Kidney (tissue), 14 donors: ENCODE measurements around the gene MAP3K5. TPM values are rescaled to one million over a fixed set of nuclear protein-coding genes. Genes with fewer than 3 reads are reported as not detected.
A peak's percentile ranks its signal among the peaks of the same experiment; 100 is the strongest.
"Not testable (repeated sequence)": the region's sequence is repeated elsewhere in the genome, so short reads cannot be mapped to it uniquely, and the experiment has no call there.

Experiments
- DNase-seq, 5 donors: peaks; one replicate each; pipeline ENCODE4 v3.0.0-alpha.2; 2013 to 2020
- FAIRE-seq: peaks from 2 replicates; lab custom pipeline; 2012; peaks lifted over from hg19 to GRCh38; lab: Jason Lieb, UNC
- H3K27ac ChIP-seq, 2 donors: one replicate each; pipeline ENCODE4 v1.7.0; 2013; ENCODE audit warnings: low read depth in 2 of 2, low read length in 2 of 2, inconsistent platforms in 1 of 2
- H3K27me3 ChIP-seq: one replicate; pipeline ENCODE4 v1.7.1; 2013; ENCODE audit warnings: low read length, inconsistent platforms; ENCODE audit not compliant: control insufficient read depth, insufficient read depth
- H3K36me3 ChIP-seq, 3 donors: one replicate each; pipeline versions ENCODE4 v1.7.0 to v1.7.1; 2013; ENCODE audit warnings: low read length in 3 of 3, control low read depth in 1 of 3, inconsistent platforms in 1 of 3; ENCODE audit not compliant: insufficient read depth in 3 of 3, control insufficient read depth in 2 of 3
- H3K4me1 ChIP-seq, 3 donors: one replicate each; pipeline versions ENCODE4 v1.7.0 to v1.7.1; 2013; ENCODE audit warnings: low read length in 3 of 3, inconsistent platforms in 1 of 3, low read depth in 1 of 3; ENCODE audit not compliant: control insufficient read depth in 2 of 3, insufficient read depth in 2 of 3
- H3K4me3 ChIP-seq, 3 donors: one replicate each; pipeline versions ENCODE4 v1.7.0 to v1.8.1; 2013; ENCODE audit warnings: low read length in 3 of 3, control low read depth in 1 of 3, inconsistent platforms in 1 of 3
- H3K9ac ChIP-seq, 3 donors: one replicate each; pipeline versions ENCODE4 v1.7.0 to v1.7.1; 2013; ENCODE audit warnings: low read length in 3 of 3, control low read depth in 1 of 3, inconsistent platforms in 1 of 3
- H3K9me3 ChIP-seq, 3 donors: one replicate each; pipeline versions ENCODE4 v1.7.0 to v1.7.1; 2013; ENCODE audit warnings: low read length in 3 of 3, control low read depth in 1 of 3, inconsistent platforms in 1 of 3; ENCODE audit not compliant: control insufficient read depth in 2 of 3, insufficient read depth in 1 of 3
- intact Hi-C: fragments of 100-400 bp; cut with DNase I; formaldehyde crosslinking; loops from one replicate; pipeline ENCODE4 v1.11.1; 2022
- polyA plus RNA-seq: library from polyadenylated mRNA; stranded (reverse); fragments of 350-450 nt; fragmentation: Illumina TruSeq; extraction: RNeasy Lipid Tissue Mini Kit (QIAGEN cat#74804); gene quantifications from one replicate; pipeline ENCODE4 v1.2.3, GENCODE V29; 2014; ENCODE audit warnings: low read depth, low replicate concordance; ENCODE audit not compliant: insufficient read depth
- total RNA-seq: library from RNA; stranded (reverse); fragmentation: NEBNext Ultra II Directional; extraction: Animal tissue kit (Norgen Biotek cat#: 25700); gene quantifications from one replicate; pipeline ENCODE4 v1.2.1, GENCODE V29; 2021
- TF ChIP-seq, protein P1 (sequence below): IDR thresholded peaks from 3 replicates; pipeline ENCODE4 v1.5.1; 2012; ENCODE audit warnings: mild to moderate bottlenecking, moderate library complexity, borderline replicate concordance; ENCODE audit not compliant: insufficient read depth; ENCODE audit errors: extremely low read depth
- donor health status: control.
- donor health status: control.
- donor health status: control.
- donor health status: control.
- donor health status: control.
- donor health status: DM: yes; HTN: yes; CAD: no.
- donor health status: Normal renal cell carcinoma (clear cell type).

Gene MAP3K5
- total and polyA plus RNA-seq, 2 donors from 2014 or later = 5.9 to 32.9 TPM

- Histone ChIP-seq H3K36me3 (no peaks in the 10 kb centered on the region), H3K9me3 (no peaks in the 10 kb centered on the region), H3K27ac (no peak overlapping the region), H3K4me3 (no peak overlapping the region), H3K4me1 (peaks cover 0 to 1% (median 0%) of the 10 kb centered on the region in 3 donors), H3K27me3 (no peaks in the 10 kb centered on the region), H3K9ac (no peak overlapping the region)
- no peak for FAIRE-seq
- DNase-seq = no peak
- intact Hi-C loops = no loop called here
- TF ChIP-seq, protein P1, sequence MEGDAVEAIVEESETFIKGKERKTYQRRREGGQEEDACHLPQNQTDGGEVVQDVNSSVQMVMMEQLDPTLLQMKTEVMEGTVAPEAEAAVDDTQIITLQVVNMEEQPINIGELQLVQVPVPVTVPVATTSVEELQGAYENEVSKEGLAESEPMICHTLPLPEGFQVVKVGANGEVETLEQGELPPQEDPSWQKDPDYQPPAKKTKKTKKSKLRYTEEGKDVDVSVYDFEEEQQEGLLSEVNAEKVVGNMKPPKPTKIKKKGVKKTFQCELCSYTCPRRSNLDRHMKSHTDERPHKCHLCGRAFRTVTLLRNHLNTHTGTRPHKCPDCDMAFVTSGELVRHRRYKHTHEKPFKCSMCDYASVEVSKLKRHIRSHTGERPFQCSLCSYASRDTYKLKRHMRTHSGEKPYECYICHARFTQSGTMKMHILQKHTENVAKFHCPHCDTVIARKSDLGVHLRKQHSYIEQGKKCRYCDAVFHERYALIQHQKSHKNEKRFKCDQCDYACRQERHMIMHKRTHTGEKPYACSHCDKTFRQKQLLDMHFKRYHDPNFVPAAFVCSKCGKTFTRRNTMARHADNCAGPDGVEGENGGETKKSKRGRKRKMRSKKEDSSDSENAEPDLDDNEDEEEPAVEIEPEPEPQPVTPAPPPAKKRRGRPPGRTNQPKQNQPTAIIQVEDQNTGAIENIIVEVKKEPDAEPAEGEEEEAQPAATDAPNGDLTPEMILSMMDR = no peak
Measured at GRCh38 chr6:136718476-136718875, 73.8 kb downstream of the MAP3K5 start.

- intact Hi-C loops = no loop called here
- FAIRE-seq = peak; percentile 6
Measured at GRCh38 chr6:136717716-136717990, 74.6 kb downstream of the MAP3K5 start.

DNA sequence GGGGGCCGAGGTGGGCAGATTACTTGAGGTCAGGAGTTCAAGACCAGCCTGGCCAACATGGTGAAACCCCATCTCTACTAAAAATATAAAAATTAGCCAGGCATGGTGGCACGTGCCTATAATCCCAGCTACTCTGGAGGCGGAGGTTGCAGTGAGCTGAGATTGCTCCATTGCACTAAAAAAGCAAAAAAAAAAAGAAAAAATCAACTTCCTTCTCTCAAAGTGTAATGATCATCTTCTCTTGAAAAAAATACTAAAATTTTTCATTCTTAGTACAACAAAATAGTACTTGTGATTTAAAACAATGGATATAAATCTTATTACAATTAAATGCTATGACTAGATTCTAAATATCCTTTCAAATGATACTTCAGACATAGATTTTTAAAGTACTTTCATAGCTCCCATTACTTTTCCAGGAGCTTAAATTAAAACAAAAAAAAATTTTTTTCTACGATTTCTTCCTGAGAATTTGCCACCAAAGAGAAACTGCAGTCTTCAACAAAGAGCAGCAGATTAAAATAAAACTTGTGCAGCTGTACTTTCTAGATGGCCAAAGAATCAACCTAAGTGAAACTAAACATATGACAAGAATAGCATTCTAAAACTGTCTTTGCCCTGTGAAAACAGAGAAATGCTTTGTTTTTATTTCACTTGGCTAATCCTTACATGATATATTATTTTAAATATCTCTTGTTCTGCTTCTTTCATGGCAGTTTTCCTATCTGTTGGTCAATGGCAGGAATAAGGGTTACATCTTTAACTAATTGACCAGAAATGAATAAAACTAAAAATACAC is 75.2 kb downstream of the MAP3K5 start:
- Histone ChIP-seq H3K27ac (peak overlapping the region in 1 of 2 donors; percentile 8), H3K4me3 (peak overlapping the region in 1 of 3 donors; percentile 32), H3K36me3 (no peaks in the 10 kb centered on the region), H3K4me1 (peaks cover 0 to 7% (median 0%) of the 10 kb centered on the region in 3 donors), H3K27me3 (no peaks in the 10 kb centered on the region), H3K9ac (no peak overlapping the region), H3K9me3 (no peaks in the 10 kb centered on the region)
- TF ChIP-seq, protein P1 = no peak
- DNase-seq (no peak), FAIRE-seq (peak; percentile 80)
- intact Hi-C loops = no loop called here

More at GRCh38 chr6:136717716-136717990, 74.6 kb downstream of the MAP3K5 start:
- DNase-seq = no peak
- TF ChIP-seq, protein P1 = no peak
- peak overlapping the region in 1 of 3 donors; percentile 32 for H3K4me3 ChIP-seq
- peak overlapping the region in 1 of 2 donors; percentile 8 for H3K27ac ChIP-seq
- H3K36me3 ChIP-seq = no peaks in the 10 kb centered on the region
- H3K4me1 ChIP-seq = peaks cover 0 to 7% (median 0%) of the 10 kb centered on the region in 3 donors
- no peaks in the 10 kb centered on the region for H3K27me3 ChIP-seq
- no peaks in the 10 kb centered on the region for H3K9me3 ChIP-seq
- H3K9ac ChIP-seq = no peak overlapping the region

DNA sequence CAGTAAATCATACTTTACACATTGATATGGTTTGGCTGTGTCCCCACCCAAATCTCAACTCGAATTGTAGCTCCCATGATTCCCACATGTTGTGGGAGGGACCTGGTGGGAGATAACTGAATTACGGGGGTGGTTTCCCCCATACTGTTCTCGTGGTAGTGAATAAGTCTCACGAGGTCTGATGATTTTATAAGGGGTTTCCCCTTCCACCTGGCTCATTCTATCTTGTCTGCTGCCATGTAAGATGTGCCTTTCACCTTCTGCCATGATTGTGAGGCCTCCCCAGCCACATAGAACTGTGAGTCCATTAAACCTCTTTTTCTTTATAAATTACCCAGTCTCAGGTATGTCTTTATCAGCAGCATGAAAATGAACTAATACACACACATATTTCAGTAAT is 79.6 kb downstream of the MAP3K5 start:
- H3K4me1 ChIP-seq, FAIRE-seq, H3K36me3 ChIP-seq, DNase-seq, H3K27me3 ChIP-seq, H3K27ac ChIP-seq, H3K9ac ChIP-seq, intact Hi-C loops, H3K4me3 ChIP-seq, H3K9me3 ChIP-seq: not testable (repeated sequence)
